ENCODE data around the gene PPARA.

GRCh38 chr22:46119093-46119728 lies 31.1 kb upstream of the PPARA start:
- TF ChIP-seq CTCF (IDR thresholded peaks at IDR 0.05; ENCODE audit: insufficient read depth, low read depth, low read length) = no peak
- no peak for TF ChIP-seq EZH2 (IDR thresholded peaks at IDR 0.05; ENCODE audit: insufficient read depth, low read length)

Data from astrocyte (in vitro differentiated cells and primary cell).